ENCODE data around the gene NCOA6.
A peak's percentile ranks its signal among the peaks of the same experiment; 100 is the strongest.

Gene NCOA6

GRCh38 chr20:34825530-34826362, at the start of gene NCOA6:
TSS of gene NCOA6 (minus strand) at chr20:34825651. CDS start at chr20:34782355, 43,296 bp downstream.
- Mint-ChIP-seq H3K27ac (peak within 1 kb of the TSS; percentile 79), H3K27me3 (no peaks in the 10 kb centered on the region), H3K4me1 (peaks cover 25% of the 10 kb centered on the region), H3K9me3 (no peaks in the 10 kb centered on the region), H3K4me3 (peak within 1 kb of the TSS; percentile 95), H3K36me3 (peaks cover 4% of the 10 kb centered on the region)
- peak in 1 of 2 donors; percentile 71 for DNase-seq (ENCODE audit: low spot score in 2 of 2)
- peak; percentile 71 for ATAC-seq (ENCODE audit: low read depth)

- Mint-ChIP-seq H3K4me3 (peak overlapping the region; percentile 76), H3K36me3 (no peaks in the 10 kb centered on the region), H3K27ac (peak overlapping the region; percentile 8), H3K9me3 (no peaks in the 10 kb centered on the region), H3K27me3 (no peaks in the 10 kb centered on the region), H3K4me1 (peaks cover 42% of the 10 kb centered on the region)
- ATAC-seq (ENCODE audit: low read depth) (no peak), DNase-seq (ENCODE audit: low spot score in 2 of 2) (no peak)
These were observed 48.7 kb upstream of the NCOA6 start for GRCh38 chr20:34874094-34874654.

- ATAC-seq (ENCODE audit: low read depth) = no peak
These were observed 48.2 kb upstream of the NCOA6 start for GRCh38 chr20:34873583-34874093.

GRCh38 chr20:34872622-34873224, 47.3 kb upstream of the NCOA6 start, which contains the start of gene GGT7:
TSS of gene GGT7 (minus strand) at chr20:34872856. CDS start at chr20:34872815, 41 bp downstream.
- peak; percentile 76 to 86 for DNase-seq (ENCODE audit: low spot score in 2 of 2)
- H3K27me3 Mint-ChIP-seq = no peaks in the 10 kb centered on the region
- peak; percentile 60 for ATAC-seq (ENCODE audit: low read depth)
- peak within 1 kb of the TSS; percentile 86 for H3K4me3 Mint-ChIP-seq
- H3K36me3 Mint-ChIP-seq = no peaks in the 10 kb centered on the region
- H3K27ac Mint-ChIP-seq = peak within 1 kb of the TSS; percentile 54
- H3K9me3 Mint-ChIP-seq = no peaks in the 10 kb centered on the region
- H3K4me1 Mint-ChIP-seq = peaks cover 41% of the 10 kb centered on the region

More at GRCh38 chr20:34873583-34874093, 48.2 kb upstream of the NCOA6 start:
- Mint-ChIP-seq H3K9me3 (no peaks in the 10 kb centered on the region), H3K4me1 (peaks cover 41% of the 10 kb centered on the region), H3K27me3 (no peaks in the 10 kb centered on the region), H3K36me3 (no peaks in the 10 kb centered on the region), H3K27ac (peak overlapping the region; percentile 8), H3K4me3 (peak overlapping the region; percentile 86)
- no peak for DNase-seq (ENCODE audit: low spot score in 2 of 2)

GRCh38 chr20:34871966-34872621, 46.6 kb upstream of the NCOA6 start:
- ATAC-seq (ENCODE audit: low read depth) (no peak), DNase-seq (ENCODE audit: low spot score in 2 of 2) (no peak)
- Mint-ChIP-seq H3K4me1 (peaks cover 41% of the 10 kb centered on the region), H3K9me3 (no peaks in the 10 kb centered on the region), H3K27me3 (no peaks in the 10 kb centered on the region), H3K36me3 (no peaks in the 10 kb centered on the region), H3K4me3 (peak overlapping the region; percentile 82), H3K27ac (peak overlapping the region; percentile 54)

- Mint-ChIP-seq H3K27me3 (no peaks in the 10 kb centered on the region), H3K4me1 (peaks cover 37% of the 10 kb centered on the region), H3K4me3 (peak overlapping the region; percentile 82), H3K27ac (no peak overlapping the region), H3K9me3 (no peaks in the 10 kb centered on the region), H3K36me3 (no peaks in the 10 kb centered on the region)
- DNase-seq (ENCODE audit: low spot score in 2 of 2) = no peak
- ATAC-seq (ENCODE audit: low read depth) = no peak
These were observed 46.0 kb upstream of the NCOA6 start for GRCh38 chr20:34871320-34871926.

- H3K4me1 Mint-ChIP-seq = no peaks in the 10 kb centered on the region
- H3K27ac Mint-ChIP-seq = no peak overlapping the region
- DNase-seq (ENCODE audit: low spot score in 2 of 2) = no peak
- no peak for ATAC-seq (ENCODE audit: low read depth)
- H3K9me3 Mint-ChIP-seq = no peaks in the 10 kb centered on the region
- peaks cover 13% of the 10 kb centered on the region for H3K36me3 Mint-ChIP-seq
- no peaks in the 10 kb centered on the region for H3K27me3 Mint-ChIP-seq
- H3K4me3 Mint-ChIP-seq = no peak overlapping the region
These were observed 38.8 kb upstream of the NCOA6 start for GRCh38 chr20:34864216-34864615.

- ATAC-seq (ENCODE audit: low read depth) (no peak), DNase-seq (ENCODE audit: low spot score in 2 of 2) (no peak)
- no peak overlapping the region for H3K27ac Mint-ChIP-seq
- no peaks in the 10 kb centered on the region for H3K9me3 Mint-ChIP-seq
- H3K27me3 Mint-ChIP-seq = no peaks in the 10 kb centered on the region
- peaks cover 15% of the 10 kb centered on the region for H3K36me3 Mint-ChIP-seq
- no peaks in the 10 kb centered on the region for H3K4me1 Mint-ChIP-seq
- no peak overlapping the region for H3K4me3 Mint-ChIP-seq
These were observed 38.0 kb upstream of the NCOA6 start for GRCh38 chr20:34863421-34863965.

- Mint-ChIP-seq H3K4me1 (no peaks in the 10 kb centered on the region), H3K9me3 (no peaks in the 10 kb centered on the region), H3K36me3 (peaks cover 16% of the 10 kb centered on the region), H3K27ac (no peak overlapping the region), H3K27me3 (no peaks in the 10 kb centered on the region), H3K4me3 (no peak overlapping the region)
- ATAC-seq (ENCODE audit: low read depth) (no peak), DNase-seq (ENCODE audit: low spot score in 2 of 2) (no peak)
These were observed 37.3 kb upstream of the NCOA6 start for GRCh38 chr20:34862724-34863123.

- DNase-seq (ENCODE audit: low spot score in 2 of 2) = no peak
- no peaks in the 10 kb centered on the region for H3K27me3 Mint-ChIP-seq
These were observed 36.1 kb upstream of the NCOA6 start for GRCh38 chr20:34861386-34862084.

GRCh38 chr20:34859826-34860545, 34.5 kb upstream of the NCOA6 start:
- peaks cover 19% of the 10 kb centered on the region for H3K36me3 Mint-ChIP-seq
- DNase-seq (ENCODE audit: low spot score in 2 of 2) (no peak), ATAC-seq (ENCODE audit: low read depth) (no peak)
- H3K27ac Mint-ChIP-seq = no peak overlapping the region
- H3K27me3 Mint-ChIP-seq = no peaks in the 10 kb centered on the region
- H3K4me1 Mint-ChIP-seq = no peaks in the 10 kb centered on the region
- no peaks in the 10 kb centered on the region for H3K9me3 Mint-ChIP-seq
- H3K4me3 Mint-ChIP-seq = no peak overlapping the region

More at GRCh38 chr20:34861386-34862084, 36.1 kb upstream of the NCOA6 start:
- no peak for ATAC-seq (ENCODE audit: low read depth)
- Mint-ChIP-seq H3K9me3 (no peaks in the 10 kb centered on the region), H3K27ac (no peak overlapping the region), H3K4me3 (no peak overlapping the region), H3K36me3 (peaks cover 16% of the 10 kb centered on the region), H3K4me1 (no peaks in the 10 kb centered on the region)

GRCh38 chr20:34859367-34859766, 33.9 kb upstream of the NCOA6 start:
- Mint-ChIP-seq H3K27me3 (no peaks in the 10 kb centered on the region), H3K4me3 (no peak overlapping the region), H3K4me1 (no peaks in the 10 kb centered on the region), H3K36me3 (peaks cover 19% of the 10 kb centered on the region), H3K9me3 (no peaks in the 10 kb centered on the region), H3K27ac (no peak overlapping the region)
- no peak for ATAC-seq (ENCODE audit: low read depth)
- DNase-seq (ENCODE audit: low spot score in 2 of 2) = no peak
